A673 (cell line): ENCODE results near the gene OR51B2.

Experiments used
- EZH2 ChIP-seq: fragments of 200-600 bp; sonication (generic); IDR thresholded peaks from 2 replicates; pipeline ENCODE4 v1.6.1; 2017; ENCODE audit warnings: borderline replicate concordance, low read depth, mild to moderate bottlenecking, mixed read lengths, antibody characterized with exemption, low read length; ENCODE audit not compliant: poor library complexity, severe bottlenecking
- TF ChIP-seq, protein P1 (sequence below): fragments of 300-800, 200-600 bp; sonication (generic); conservative IDR thresholded peaks from 2 replicates; pipeline ENCODE4 v1.5.1; 2017; ENCODE audit warnings: low read depth, mild to moderate bottlenecking, antibody characterized with exemption, low read length, moderate library complexity, mixed read lengths

DNA sequence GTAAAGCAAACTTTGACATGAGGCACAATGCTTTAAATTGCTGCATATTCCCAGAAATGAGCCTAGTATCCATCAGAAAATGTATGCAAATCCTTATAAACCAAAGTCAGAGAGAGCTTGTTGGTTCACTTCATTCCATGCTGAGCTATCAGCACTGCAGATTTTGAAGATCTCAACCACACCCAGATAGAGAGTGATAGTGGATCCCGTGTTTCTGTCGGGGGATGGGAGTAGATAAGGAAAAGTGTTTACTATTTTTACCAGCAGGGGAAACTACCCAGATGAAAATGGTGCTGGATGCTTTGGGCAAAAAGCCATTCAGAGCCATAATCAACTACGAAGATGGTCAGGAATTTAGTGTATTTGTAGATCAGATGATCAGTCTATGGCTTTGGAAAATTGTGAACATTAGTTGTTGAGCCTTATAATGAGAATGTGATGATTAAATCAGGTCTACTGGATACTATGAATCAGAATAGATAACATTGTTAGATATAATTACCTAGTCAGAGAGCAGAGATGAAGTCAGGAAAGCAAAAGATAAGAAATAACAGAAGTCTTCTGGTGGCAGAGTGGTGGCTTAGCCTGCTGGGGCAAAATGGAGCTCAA, 38.0 kb upstream of the OR51B2 start:
- TF ChIP-seq, protein P1, sequence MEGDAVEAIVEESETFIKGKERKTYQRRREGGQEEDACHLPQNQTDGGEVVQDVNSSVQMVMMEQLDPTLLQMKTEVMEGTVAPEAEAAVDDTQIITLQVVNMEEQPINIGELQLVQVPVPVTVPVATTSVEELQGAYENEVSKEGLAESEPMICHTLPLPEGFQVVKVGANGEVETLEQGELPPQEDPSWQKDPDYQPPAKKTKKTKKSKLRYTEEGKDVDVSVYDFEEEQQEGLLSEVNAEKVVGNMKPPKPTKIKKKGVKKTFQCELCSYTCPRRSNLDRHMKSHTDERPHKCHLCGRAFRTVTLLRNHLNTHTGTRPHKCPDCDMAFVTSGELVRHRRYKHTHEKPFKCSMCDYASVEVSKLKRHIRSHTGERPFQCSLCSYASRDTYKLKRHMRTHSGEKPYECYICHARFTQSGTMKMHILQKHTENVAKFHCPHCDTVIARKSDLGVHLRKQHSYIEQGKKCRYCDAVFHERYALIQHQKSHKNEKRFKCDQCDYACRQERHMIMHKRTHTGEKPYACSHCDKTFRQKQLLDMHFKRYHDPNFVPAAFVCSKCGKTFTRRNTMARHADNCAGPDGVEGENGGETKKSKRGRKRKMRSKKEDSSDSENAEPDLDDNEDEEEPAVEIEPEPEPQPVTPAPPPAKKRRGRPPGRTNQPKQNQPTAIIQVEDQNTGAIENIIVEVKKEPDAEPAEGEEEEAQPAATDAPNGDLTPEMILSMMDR: no peak
- no peak for TF ChIP-seq EZH2
